Measurements from ENCODE around the gene PRCP. TPM values are rescaled to one million over a fixed set of nuclear protein-coding genes. Genes with fewer than 3 reads are reported as not detected.

The PRCP gene
- polyA plus RNA-seq, 1 of the 3 experiments (the other 2 are of a cell fraction) = 65.0 TPM

GRCh38 chr11:82929121-82929520, 28.9 kb upstream of the PRCP start:
- peaks cover 12% of the 10 kb centered on the region in 2 experiments for H3K36me3 ChIP-seq (replicated peaks in 1 of 2; ENCODE audit: control insufficient read depth in 1 of 2, insufficient read depth in 2 of 2, low read length in 1 of 2)
- H3K9me3 ChIP-seq = no peaks in the 10 kb centered on the region
- H2AFZ ChIP-seq (ENCODE audit: low read depth) = no peak overlapping the region
- no peaks in the 10 kb centered on the region for H3K27me3 ChIP-seq (ENCODE audit: insufficient read depth)
- H3K4me3 ChIP-seq (ENCODE audit: low read depth in 2 of 2, low read length in 1 of 2) = no peak overlapping the region
- no peaks in the 10 kb centered on the region for H3K79me2 ChIP-seq (ENCODE audit: insufficient read depth)
- no peak for TF ChIP-seq YY1 (IDR thresholded peaks at IDR 0.05; ENCODE audit: low read depth)
- H4K20me1 ChIP-seq (ENCODE audit: insufficient read depth) = no peaks in the 10 kb centered on the region
- POLR2A ChIA-PET = no interaction called here
- H3K9me2 ChIP-seq = no peaks in the 10 kb centered on the region
- CTCF ChIA-PET = interaction anchor here (1.0 to 1.8 kb wide), 3 partner anchors 20 to 321 kb away, joined by 3 to 9 read pairs (median 3); no protein-coding TSS in a partner anchor
- peaks cover 1% of the 10 kb centered on the region for H3F3A ChIP-seq (replicated peaks; ENCODE audit: insufficient read depth)
- no peak for DNase-seq
- no peak overlapping the region for H3K27ac ChIP-seq (ENCODE audit: low read depth in 2 of 2, low read length in 1 of 2)
- no peak overlapping the region for H3K4me2 ChIP-seq
- H3K9ac ChIP-seq = no peak overlapping the region
- H3K4me1 ChIP-seq (ENCODE audit: control insufficient read depth in 1 of 2, insufficient read depth in 2 of 2, low read depth in 1 of 2, low read length in 1 of 2) = no peaks in the 10 kb centered on the region; a peak in 1 of 4 replicates
- 92% methylated on average over 10 of the region's 10 CpGs for WGBS (ENCODE audit: low lambda C conversion rate)

GRCh38 chr11:82927264-82927880, 27.1 kb upstream of the PRCP start:
- Histone ChIP-seq H3K4me2 (no peak overlapping the region), H3F3A (replicated peaks; ENCODE audit: insufficient read depth) (no peaks in the 10 kb centered on the region), H3K4me1 (ENCODE audit: control insufficient read depth in 1 of 2, insufficient read depth in 2 of 2, low read depth in 1 of 2, low read length in 1 of 2) (peaks cover 7 to 12% of the 10 kb centered on the region in 2 experiments; a peak in 3 of 4 replicates), H3K79me2 (ENCODE audit: insufficient read depth) (peaks cover 4% of the 10 kb centered on the region; the same call in 1 of the 2 replicates), H3K9me3 (no peaks in the 10 kb centered on the region), H3K9ac (no peak overlapping the region), H3K27me3 (ENCODE audit: insufficient read depth) (no peaks in the 10 kb centered on the region), H3K27ac (ENCODE audit: low read depth in 2 of 2, low read length in 1 of 2) (no peak overlapping the region), H4K20me1 (ENCODE audit: insufficient read depth) (no peaks in the 10 kb centered on the region), H3K9me2 (no peaks in the 10 kb centered on the region), H3K4me3 (ENCODE audit: low read depth in 2 of 2, low read length in 1 of 2) (no peak overlapping the region; a peak in 1 of 4 replicates), H2AFZ (ENCODE audit: low read depth) (no peak overlapping the region), H3K36me3 (replicated peaks in 1 of 2; ENCODE audit: control insufficient read depth in 1 of 2, insufficient read depth in 2 of 2, low read length in 1 of 2) (peaks cover 3 to 8% of the 10 kb centered on the region in 2 experiments)
- ChIA-PET CTCF (interaction anchor here (0.6 to 4.1 kb wide), 15 partner anchors 12 to 1356 kb away, joined by 3 to 23 read pairs (median 3); partner anchors contain the start of gene ANKRD42), POLR2A (no interaction called here)
- peak; percentile 27; the same call in 1 of the 2 replicates for TF ChIP-seq JUND (IDR thresholded peaks at IDR 0.05)
- no peak for TF ChIP-seq FOXM1 (IDR thresholded peaks at IDR 0.05; ENCODE audit: low read depth)
- TF ChIP-seq EZH2phosphoT487 (IDR thresholded peaks at IDR 0.05; ENCODE audit: borderline replicate concordance, low read depth) = no peak
- no peak for TF ChIP-seq MEF2A (IDR thresholded peaks at IDR 0.05; ENCODE audit: borderline replicate concordance, low read depth)
- peak; percentile 64 for TF ChIP-seq RAD21 (IDR thresholded peaks at IDR 0.05; ENCODE audit: low read length)
- no peak for TF ChIP-seq REST (IDR thresholded peaks at IDR 0.05; ENCODE audit: low read depth, low read length)
- no peak for TF ChIP-seq EP300 (IDR thresholded peaks at IDR 0.05; ENCODE audit: borderline replicate concordance in 1 of 2, low read depth in 1 of 2, low read length in 1 of 2)
- peak; percentile 56 for TF ChIP-seq SMC3 (IDR thresholded peaks at IDR 0.05; ENCODE audit: low read depth, low read length)
- peak; percentile 92 for TF ChIP-seq CTCF (IDR thresholded peaks at IDR 0.05)
- TF ChIP-seq USF2 (IDR thresholded peaks at IDR 0.05; ENCODE audit: borderline replicate concordance, low read depth, low read length) = no peak
- no peak for TF ChIP-seq FOXJ3 (CRISPR knock-in tag; IDR thresholded peaks at IDR 0.05)
- peak; percentile 42; the same call in 1 of the 2 replicates for TF ChIP-seq FOSL2 (IDR thresholded peaks at IDR 0.05; ENCODE audit: borderline replicate concordance, low read depth)
- peak; percentile 54 for DNase-seq

Measured in SK-N-SH (cell line).